ENCODE measurements around the gene SWSAP1.

The SWSAP1 gene

DNA sequence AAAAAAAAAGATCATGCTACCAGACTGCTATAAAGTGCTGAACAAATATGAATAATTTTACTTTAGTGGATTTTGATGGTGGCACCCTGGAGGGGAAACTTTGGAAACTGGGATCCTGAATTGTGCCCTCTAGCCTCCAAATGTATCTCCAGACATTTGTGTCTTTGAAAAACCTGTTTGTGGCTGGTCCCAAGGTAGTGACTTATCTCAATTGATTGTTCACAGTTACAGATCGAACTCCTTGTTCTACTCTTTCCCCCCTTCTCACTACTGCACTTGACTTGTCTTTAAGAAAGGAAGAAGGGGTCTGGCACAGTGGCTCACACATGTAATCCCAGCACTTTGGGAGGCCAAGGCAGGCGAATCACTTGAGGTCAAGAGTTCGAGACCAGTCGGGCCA, 34.1 kb downstream of the SWSAP1 start:
- DNase-seq (ENCODE audit: low read depth), result no peak

DNA sequence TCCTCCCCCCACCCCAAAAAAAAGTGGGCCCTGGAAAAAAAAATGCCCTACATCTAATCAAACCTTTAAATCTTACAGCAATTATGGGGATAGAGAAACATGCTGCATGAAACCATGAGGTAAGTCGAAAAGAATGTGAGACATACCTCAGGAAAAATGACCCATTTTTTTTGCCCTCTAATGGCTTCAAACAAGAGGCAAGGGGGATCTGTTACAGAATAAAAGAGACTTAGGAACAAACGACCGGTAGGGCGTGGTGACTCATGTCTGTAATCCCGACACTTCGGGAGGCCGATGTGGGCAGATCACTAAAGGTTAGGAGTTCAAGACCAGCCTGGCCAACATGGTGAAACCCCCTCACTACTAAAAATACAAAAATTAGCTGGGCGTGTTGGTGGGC, 36.2 kb downstream of the SWSAP1 start:
- no peak for DNase-seq (ENCODE audit: low read depth)

DNA sequence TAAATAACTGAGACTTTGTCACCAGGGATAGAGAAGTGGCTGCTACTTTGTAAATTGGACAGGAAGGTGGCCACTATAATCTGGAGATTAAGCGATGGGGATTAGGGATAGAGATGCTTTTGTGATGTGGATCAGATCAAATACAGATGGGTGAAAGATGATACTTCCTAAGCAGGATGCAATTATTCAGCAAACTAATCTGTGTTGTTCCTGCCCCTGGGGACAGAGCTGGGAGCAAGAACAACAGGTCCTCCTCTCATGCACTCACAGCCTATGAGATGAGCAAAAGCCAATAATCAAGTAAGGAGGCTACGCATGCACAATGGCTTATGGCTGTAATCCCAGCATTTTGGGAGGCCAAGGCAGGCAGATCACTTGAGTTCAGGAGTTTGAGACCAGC, 40.1 kb downstream of the SWSAP1 start:
- DNase-seq (ENCODE audit: low read depth), result no peak

GRCh38 chr19:11416346-11417052, 42.0 kb downstream of the SWSAP1 start:
- no peak for DNase-seq (ENCODE audit: low read depth)

DNA sequence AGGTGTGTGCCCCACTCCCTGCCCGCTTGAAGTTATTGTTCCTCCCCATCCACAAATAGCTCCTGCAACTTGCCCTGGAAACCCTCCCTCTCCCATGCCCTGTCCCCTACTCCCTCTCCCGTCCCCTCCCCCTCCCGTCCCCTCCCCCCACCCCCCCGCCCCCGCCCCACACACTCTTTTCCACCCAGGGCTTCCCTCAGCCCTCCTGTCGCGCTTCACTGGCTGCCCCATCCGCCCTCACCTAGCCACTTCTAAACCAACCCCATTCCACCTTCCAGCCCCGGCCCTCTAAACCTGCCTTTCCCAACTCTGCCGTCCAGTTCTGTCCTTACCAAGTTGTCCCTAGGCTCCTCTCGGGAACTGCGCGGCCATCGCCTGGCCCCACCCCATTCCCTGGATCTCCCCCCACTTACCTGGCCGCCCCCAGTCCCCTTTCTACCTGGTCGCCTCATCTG, 43.7 kb downstream of the SWSAP1 start:
- DNase-seq (ENCODE audit: low read depth), result no peak

- no peak for DNase-seq (ENCODE audit: low read depth)
These were observed 44.4 kb downstream of the SWSAP1 start, which contains the start of gene RGL3 for GRCh38 chr19:11418549-11419506. Gene RGL3 (minus strand): TSS chr19:11419314. CDS start chr19:11419278, 36 bp downstream.

DNA sequence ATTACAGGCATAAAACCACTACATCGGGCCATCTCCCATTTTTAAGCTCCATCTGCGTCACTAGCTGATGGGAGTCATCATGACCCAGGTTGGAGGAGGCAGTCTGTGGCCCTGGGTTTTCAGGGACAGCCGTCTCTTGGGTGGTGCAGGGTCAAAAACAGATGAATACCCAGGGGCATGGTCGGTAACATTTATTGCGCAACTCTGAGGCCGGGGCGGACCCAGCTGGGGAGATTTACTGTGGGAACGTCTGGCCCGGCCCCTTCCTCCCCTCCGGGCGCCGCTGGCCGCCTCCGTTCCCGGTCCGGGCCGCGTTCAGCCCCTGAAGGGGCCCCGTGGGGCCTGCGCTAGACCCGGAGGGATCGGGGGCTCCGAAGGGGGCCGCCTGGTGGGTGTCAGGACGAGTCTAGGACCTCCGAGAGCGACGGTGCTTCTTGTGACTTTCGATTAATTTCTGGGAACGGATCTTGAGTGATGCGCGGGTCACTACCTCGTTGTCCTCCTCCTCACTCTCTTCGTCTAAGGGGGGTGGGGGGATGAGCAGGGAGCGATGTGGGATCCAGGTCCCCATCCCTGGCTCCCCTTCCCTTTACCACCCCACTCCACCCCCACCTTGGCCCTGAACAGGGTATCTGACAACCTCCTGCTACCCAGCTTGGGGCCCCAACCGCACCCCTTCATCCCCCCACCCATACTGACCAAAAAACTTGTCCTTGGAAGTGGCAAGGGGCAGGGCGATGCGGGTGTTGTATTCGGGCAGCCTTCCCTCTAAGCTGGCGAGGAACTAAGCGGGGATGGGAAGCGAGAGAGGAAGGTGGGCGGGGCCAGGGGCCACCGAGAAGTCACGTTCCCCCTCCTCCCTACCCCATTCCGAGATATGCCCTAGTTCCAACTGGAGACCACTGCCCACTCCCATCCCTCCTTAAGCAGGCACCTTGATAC, 46.2 kb downstream of the SWSAP1 start:
- DNase-seq (ENCODE audit: low read depth), result no peak

GRCh38 chr19:11421371-11422098, 47.1 kb downstream of the SWSAP1 start:
- DNase-seq (ENCODE audit: low read depth), result peak; percentile 26

DNA sequence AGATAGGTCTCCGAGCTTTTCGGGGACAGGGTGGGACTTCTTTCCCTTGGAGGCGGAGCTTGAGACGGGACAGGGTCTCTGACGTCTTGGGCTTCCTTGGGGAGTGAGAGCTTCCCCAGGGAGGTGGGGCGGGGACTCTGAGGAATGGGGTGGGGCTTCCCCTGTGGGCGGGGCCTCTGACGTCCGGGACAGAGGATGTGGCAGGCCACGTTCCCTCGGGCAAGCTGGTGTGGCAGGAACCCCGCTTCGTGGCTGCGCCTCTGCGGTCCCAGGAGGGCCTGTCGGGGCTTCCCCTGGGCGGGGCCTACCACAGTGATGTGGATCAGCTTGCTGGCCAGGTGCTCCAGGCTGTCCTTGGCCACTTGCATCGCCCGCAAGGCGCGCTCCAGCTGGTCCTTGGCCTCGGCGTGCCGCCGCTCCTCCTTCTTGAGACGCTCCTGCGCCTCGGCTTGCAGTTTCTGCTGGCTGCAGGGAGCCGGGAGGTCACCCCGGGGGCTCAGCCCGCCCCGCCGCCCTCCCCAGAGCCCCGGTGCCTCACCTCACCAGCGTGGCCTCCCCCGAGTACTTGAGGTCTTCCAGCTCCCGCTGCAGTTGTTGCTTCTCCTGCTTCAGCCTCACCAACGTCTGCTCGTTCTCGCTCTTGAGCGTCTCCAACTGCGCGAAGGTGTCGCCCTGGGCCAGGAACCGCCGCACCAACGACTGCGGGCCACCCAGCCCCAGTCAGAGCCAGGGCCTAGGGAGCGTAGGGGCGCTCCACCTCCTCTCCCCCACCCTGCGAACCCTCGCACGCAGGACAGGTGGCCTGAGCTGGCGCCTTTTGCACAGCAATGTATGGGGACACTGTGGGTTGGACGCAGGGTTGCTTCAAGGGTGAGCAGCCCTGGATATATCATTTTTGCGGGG, 47.9 kb downstream of the SWSAP1 start:
- DNase-seq (ENCODE audit: low read depth), result peak; percentile 52

GRCh38 chr19:11423164-11423790, 48.8 kb downstream of the SWSAP1 start:
- DNase-seq (ENCODE audit: low read depth), result no peak

- DNase-seq (ENCODE audit: low read depth), result no peak
These were observed 49.3 kb downstream of the SWSAP1 start for GRCh38 chr19:11423791-11424181.

Data from activated T-cell treated with anti-CD3 and anti-CD28 coated beads for 24 hours (primary cell).